HG03565 (cell line): ENCODE data around the gene ISL2.
"Not testable (repeated sequence)": the region's sequence is repeated elsewhere in the genome, so short reads cannot be mapped to it uniquely, and the experiment has no call there.

Experiments
- ATAC-seq: cut with Tn5 transposase; IDR thresholded peaks from one replicate; pipeline ENCODE4 v1.9.1; 2021; ENCODE audit warnings: mild to moderate bottlenecking, moderate library complexity; ENCODE audit not compliant: unreplicated experiment

ISL2 gene

GRCh38 chr15:76336254-76337058 is at the start of gene ISL2:
ISL2 (plus strand) TSS chr15:76336773; CDS start chr15:76336884, 111 bp downstream.
- peak; percentile 40 for ATAC-seq

DNA sequence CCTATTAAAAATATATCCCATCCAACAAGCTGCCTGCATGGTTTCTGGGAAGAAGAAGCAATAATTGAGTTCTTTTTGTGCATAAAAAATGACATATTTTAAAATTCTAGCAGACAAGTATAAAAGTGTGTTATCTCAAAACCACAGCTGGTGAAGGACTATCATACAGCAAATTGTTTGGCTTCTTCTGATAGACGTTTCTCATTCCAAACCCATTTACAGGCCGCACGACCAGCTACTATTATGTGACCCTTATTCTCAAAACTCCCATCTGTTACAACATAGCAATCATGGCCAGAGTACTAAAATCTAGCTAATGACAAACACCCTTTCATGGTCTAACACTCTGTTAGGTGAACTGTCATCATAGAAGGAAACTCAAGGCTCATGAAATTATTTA is 47.0 kb upstream of the ISL2 start:
- ATAC-seq, result no peak

DNA sequence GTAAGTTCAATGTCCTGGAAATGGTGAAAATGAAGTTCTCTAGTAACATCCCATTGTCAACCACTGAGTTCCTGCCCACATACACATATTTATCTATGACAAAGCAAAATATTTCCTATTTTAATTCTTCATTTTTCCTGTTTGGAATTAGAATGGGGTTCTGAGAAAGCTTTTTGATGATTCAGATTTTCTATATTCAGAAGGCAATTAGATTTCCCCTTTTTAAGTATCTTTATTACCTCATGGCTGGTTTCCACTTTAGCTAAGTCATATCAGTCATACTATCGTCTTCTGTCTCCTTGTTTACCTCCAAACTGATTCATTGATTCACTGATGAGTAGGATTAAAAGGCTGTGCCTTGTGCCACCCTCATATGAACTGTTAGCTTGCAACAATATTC is 43.2 kb upstream of the ISL2 start:
- ATAC-seq, result no peak

- ATAC-seq, result not testable (repeated sequence)
Measured at GRCh38 chr15:76294463-76294862, 42.1 kb upstream of the ISL2 start.

DNA sequence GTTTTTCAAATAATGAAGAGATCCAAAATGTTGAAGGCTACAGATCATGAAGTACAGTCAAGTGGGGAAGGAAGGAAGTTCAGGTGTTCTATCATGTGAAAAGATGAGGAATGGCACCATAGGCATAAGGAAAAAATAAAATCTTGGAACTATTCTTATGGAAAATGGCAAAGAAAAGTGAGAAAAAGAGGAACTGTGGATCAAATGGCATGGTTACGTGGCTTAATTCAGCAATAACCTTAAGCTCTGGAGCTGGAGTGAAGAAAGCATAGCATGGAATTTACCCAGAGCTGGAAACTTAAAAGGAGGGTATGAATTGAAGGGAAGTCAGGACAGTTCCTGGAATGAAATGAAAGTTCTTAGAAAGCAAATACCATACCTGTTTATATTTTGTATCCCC is 39.7 kb upstream of the ISL2 start:
- no peak for ATAC-seq

GRCh38 chr15:76297951-76298350 is 38.6 kb upstream of the ISL2 start:
- ATAC-seq, result not testable (repeated sequence)

GRCh38 chr15:76298986-76299385 is 37.6 kb upstream of the ISL2 start:
- ATAC-seq, result no peak

DNA sequence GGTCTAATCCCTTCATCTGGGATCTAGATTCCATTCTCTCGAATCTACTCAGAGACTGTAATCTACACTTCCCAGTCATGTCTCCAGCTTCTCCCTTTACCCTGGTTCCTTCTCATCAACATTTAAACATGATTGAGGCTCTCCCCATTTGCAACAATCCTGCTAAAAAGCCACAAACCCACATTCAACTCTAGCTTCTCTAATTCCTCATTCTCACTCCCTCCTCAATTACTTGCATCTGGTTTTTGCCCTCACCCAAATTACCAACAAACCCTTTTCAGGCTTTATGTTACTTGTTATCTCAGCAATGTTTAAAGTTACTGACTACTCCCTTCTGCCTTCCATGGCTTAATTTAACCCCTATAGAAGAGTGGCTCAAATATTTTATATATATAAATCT is 36.8 kb upstream of the ISL2 start:
- ATAC-seq, result no peak

DNA sequence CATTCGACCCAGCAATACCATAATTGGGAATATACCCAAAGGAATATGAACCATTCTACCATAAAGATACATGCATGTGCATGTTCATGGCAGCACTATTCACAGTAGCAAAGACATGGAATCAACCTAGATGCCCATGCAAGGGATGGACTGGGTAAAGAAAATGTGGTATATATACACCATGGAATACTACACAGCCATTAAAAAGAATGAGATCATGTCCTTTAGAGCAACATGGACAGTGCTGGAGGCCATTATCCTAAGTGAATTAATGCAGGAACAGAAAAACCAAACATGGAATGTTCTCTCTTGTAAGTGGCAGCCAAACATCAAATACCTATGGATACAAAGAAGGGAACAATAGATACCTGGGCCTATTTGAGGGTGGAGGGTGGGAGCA is 32.7 kb upstream of the ISL2 start:
- no peak for ATAC-seq

GRCh38 chr15:76309601-76310330 is 26.8 kb upstream of the ISL2 start:
- ATAC-seq, result no peak

GRCh38 chr15:76310475-76311099 is 26.0 kb upstream of the ISL2 start:
- peak; percentile 3 for ATAC-seq

DNA sequence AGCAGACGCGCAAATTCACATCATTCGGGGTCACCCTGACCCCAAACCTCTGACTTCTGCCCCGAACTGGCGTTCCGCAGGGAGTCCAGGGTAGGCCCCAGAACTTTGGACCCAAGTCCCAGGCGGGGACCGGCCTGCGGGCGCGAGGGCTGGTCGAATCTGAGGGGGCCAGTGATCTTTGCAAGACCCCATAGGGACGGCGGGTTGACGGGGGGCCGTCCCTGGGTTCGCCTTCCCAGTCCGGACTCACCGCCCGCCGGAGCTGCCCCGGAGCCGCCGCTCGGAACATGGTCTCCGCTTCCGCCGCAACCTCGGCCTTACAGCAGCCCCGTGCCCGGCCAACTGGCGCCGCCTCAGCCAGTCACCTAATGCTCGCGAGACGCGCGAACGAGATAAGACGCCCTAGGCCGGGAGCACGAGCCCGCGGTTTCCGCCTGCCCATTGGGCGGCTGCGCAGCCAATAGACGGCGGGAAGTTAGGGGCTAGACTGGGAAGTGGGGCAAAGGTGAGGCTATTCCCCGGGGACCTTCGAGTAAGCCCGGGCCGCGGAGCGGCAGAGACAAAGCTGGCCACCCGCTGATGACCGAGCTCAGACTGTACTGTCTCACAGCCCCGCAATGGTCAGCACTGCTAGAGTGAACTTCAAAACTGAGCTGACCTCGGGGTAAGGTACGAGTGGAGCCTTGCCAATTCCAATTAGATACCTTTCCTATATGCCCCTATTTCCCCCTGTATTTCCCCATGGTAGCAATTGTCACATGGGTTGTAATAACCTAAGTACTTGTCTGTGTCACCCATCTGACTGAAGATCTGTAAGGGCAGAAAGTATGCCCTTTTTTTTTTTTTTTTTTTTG is 25.2 kb upstream of the ISL2 start, which contains the start of gene ETFA:
ETFA (minus strand) TSS at position 370 of the 854 bp plus-strand sequence; CDS start at position 289, 81 bp downstream.
- peak; percentile 90 for ATAC-seq

GRCh38 chr15:76312540-76313174 is 23.9 kb upstream of the ISL2 start:
- ATAC-seq, result no peak

DNA sequence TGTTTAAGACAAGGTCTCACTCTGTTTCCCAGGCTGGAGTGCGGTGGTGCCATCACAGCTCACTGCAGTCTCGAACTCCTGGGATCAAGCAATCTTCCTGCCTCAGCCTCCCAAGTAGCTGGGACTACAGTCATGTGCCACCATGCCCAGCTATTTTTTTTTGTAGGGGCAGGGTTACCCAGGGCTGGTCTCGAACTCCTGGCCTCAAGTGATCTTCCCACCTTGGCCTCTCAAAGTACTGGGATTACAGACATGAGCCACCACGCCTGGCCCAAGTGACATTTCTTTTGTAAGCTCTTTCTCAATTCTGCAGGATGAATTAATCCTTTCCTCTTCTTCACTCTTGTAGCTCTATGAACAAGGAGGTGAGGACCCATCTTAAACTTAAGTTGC is 23.4 kb upstream of the ISL2 start:
- ATAC-seq, result not testable (repeated sequence)

DNA sequence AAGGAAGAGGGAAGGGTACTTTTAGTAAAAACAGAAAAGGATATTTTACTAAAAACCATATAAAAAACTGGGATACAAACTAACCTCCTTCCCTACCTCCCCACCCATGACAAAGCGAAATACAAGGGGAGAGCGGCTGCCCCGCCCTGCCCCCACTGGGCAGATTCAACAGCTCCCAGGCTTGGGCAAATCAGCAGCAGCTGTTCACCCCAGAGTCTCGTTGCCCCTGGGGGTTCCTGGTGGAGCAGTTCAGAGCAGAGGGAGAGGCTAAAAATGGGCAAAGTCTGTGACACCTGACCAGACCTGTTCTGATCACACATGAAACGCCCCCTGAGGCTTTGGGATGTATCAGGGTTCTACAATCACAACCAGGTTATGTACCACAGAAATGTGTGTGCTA is 22.8 kb upstream of the ISL2 start:
- ATAC-seq, result no peak

GRCh38 chr15:76320012-76320411 is 16.6 kb upstream of the ISL2 start:
- ATAC-seq, result no peak

- ATAC-seq, result no peak
Measured at GRCh38 chr15:76321171-76321570, 15.4 kb upstream of the ISL2 start.

DNA sequence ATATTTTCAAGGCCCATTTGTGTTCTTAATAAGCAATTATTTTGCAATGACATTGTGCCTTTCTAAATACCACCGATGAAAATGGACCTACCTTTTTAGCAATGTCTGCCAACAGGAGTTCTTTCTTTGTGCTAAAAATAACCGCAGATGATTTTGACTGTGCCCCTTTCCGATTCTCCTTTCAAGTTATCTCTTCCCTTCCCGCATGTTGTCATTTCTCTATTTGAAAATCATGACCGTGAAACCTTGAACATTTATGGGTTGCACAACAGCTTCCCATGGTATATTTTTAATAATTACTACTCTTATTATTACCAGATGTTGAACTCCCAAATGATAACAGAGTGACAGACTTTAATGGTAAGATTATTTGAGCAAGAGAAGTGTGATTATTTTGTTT is 15.0 kb upstream of the ISL2 start:
- ATAC-seq, result no peak

- ATAC-seq, result no peak
Measured at GRCh38 chr15:76324066-76324465, 12.5 kb upstream of the ISL2 start.

GRCh38 chr15:76325704-76326103 is 10.9 kb upstream of the ISL2 start:
- no peak for ATAC-seq
